Inferior parietal cortex (tissue), 1 donor: ENCODE data around the gene ERC2.
"Not testable (repeated sequence)": the region's sequence is repeated elsewhere in the genome, so short reads cannot be mapped to it uniquely, and the experiment has no call there.

Experiments
- DNase-seq: peaks from one replicate; pipeline ENCODE4 v3.0.0-alpha.2; 2016; ENCODE audit errors: extremely low spot score

The ERC2 gene

GRCh38 chr3:56309465-56309864 lies 158.8 kb downstream of the ERC2 start:
- DNase-seq = no peak

- DNase-seq = no peak
Measured at GRCh38 chr3:56308471-56308870, 159.8 kb downstream of the ERC2 start.

GRCh38 chr3:56304069-56304468 lies 164.2 kb downstream of the ERC2 start:
- no peak for DNase-seq

DNA sequence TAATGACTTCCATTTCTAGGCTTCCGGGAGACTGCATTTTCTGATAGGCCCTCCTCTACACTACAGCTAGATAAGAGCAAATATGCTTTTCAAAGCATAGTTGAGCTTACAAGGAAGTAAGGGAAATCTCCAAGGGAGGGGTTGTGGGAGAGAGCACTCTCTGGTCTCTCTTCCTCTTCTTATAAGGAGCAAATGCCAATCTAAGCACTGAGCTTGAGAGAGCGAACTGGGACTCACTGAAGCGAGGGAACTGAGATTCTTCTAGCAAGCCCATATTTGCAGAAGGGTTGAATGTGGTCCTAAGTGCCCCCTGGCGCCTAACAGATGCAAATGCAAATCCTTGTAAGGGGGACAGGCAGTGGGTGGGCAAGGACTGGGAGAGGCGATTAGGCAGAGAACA lies 164.8 kb downstream of the ERC2 start:
- no peak for DNase-seq

DNA sequence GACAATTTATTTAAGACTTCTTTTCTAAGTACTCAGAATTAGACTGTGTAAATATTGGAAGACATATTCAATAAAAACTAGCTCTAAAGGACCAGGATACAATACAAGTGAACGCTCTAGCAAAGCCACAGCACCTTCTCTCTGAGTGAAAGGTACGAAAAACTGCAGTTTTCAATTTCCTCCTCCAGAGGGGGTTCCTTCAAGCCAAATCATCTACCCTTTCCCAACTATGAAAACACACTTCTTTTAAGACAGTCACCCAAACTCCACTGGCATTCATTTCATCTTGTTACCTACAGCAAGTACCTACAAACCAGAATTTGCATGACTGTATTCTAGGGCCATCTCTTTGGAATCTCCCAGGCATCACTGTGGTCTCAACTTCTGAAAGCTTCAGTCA lies 165.8 kb downstream of the ERC2 start:
- no peak for DNase-seq

DNA sequence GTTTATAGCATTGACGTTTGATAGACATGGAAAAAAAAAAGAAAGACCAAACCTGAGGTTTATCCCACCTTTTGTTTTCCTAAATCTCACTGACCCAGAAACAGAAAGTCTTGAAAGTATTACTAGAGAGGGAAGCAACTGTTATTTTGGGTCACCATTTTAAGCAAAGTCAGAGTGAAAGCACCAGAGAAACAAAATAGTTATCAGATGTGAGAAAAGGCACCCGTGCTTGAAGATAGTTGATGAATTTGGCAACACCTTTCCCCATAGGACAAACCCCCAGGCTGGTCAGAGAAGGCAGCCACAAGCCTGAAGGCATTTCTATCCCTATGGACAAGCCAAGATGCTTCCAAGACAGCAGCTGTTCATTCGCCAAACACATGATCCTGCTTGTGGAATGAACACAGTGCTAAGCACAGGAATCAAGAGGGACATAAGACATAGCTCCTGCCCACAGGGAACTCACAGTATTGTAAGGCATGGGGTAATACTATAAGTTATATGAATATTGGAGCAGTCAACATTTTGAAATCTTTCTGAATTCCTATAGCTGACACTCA lies 170.9 kb downstream of the ERC2 start:
- no peak for DNase-seq

- DNase-seq = no peak
Measured at GRCh38 chr3:56296361-56296760, 171.9 kb downstream of the ERC2 start.

GRCh38 chr3:56295161-56295560 lies 173.1 kb downstream of the ERC2 start:
- DNase-seq = no peak

GRCh38 chr3:56294286-56294685 lies 174.0 kb downstream of the ERC2 start:
- DNase-seq = no peak

GRCh38 chr3:56291953-56292352 lies 176.3 kb downstream of the ERC2 start:
- DNase-seq = no peak

- no peak for DNase-seq
Measured at GRCh38 chr3:56291244-56291680, 177.0 kb downstream of the ERC2 start.

DNA sequence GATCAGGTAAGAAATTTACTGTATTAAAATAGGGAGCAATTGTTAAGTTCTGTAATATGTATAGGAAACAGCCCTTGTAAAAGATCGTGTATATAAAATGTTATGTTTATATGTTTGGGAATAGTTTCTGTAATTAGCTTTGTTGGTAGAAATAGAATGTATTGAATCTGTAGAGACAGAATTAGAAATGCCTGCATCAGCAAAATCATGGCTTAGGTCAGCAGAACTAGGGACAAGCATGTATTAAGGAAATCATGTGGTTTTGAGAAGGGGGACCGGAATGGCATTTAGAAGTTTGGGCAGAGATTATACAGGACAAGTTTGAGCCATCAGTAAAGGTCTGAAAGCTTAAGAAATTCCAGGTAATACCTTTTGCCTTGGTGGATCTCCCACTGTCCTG lies 177.9 kb downstream of the ERC2 start:
- DNase-seq = no peak

DNA sequence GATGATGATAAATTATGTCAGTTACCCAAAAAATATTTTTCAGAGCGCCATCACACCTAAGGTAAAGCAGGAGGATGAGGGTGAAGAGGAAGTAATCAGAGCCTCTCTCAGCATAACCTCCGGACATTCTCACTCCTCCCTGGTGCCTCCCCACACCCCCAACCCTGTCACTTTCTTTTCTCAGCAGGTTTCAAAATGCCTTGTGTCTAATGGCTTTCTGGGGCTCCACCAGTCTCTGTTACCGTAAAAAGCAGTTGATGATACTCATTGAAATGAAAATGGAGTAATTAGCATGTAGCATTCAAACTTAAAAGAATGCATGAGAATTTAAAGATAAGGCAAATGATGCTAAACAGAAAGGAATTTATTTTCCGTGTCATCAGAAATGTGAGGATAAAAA lies 180.0 kb downstream of the ERC2 start:
- no peak for DNase-seq

- DNase-seq = no peak
Measured at GRCh38 chr3:56282341-56282740, 185.9 kb downstream of the ERC2 start.

DNA sequence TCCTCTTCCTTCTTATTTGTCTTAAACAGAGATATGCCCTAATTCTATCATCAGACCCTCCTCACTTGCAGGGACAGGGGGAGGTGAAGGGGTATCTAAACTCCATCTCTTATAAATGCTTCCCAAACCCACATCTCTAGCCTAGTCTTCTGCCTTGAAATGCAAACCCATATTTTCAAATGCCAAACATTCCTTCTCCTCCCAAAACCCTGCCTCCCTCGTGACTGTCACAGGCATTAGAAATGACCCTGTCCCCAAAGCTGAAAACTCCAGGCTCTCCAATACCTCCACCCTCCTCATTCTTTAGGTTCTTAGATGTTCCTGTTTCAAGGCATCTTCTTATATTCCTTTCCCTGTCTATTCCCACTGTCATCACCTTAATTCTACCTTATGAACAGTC lies 191.0 kb downstream of the ERC2 start:
- no peak for DNase-seq

DNA sequence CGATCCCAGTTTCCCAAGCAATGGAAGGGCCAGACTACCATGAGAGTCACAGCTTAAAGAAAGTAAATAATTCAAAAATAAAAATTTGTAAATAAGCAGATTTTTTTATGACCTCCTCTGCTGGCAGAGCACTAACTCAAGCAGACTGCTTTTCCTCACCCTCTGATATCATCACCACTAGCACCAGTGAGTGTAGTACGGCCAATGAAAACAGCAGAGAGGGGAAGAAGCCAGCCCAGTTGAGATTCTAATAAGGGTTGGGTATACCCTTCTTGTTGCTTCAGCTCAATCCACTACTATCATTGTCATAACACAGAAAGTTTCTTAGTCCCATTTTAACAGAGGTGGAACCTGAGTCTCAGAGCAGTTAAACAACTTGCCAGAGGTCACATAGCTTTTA lies 193.1 kb downstream of the ERC2 start:
- no peak for DNase-seq

GRCh38 chr3:56269755-56270535 lies 198.3 kb downstream of the ERC2 start:
- no peak for DNase-seq

- DNase-seq = no peak
Measured at GRCh38 chr3:56268616-56269383, 199.5 kb downstream of the ERC2 start.

GRCh38 chr3:56261852-56262251 lies 206.4 kb downstream of the ERC2 start:
- DNase-seq = not testable (repeated sequence)

GRCh38 chr3:56260262-56260661 lies 208.0 kb downstream of the ERC2 start:
- DNase-seq = no peak

DNA sequence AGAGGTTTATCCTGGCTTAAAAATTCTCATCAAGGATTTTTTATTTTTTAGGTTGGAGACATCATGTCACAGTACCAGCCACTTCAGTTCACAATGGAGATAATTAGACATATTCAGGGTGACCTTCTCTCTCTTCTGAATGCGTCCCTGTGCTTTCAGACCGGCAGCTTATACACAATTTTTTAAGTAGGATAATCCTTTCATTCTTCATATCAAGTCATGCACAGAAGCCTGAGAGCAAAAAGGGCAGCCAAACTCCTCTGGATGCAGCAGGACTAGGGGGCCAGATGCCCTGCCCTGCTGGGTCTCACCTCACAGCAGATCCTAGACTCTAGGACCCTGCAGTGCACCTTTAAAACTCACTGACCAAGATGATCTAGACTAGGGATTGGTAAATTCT lies 210.4 kb downstream of the ERC2 start:
- no peak for DNase-seq

GRCh38 chr3:56254835-56255234 lies 213.4 kb downstream of the ERC2 start:
- DNase-seq = no peak
